Endodermal cell (in vitro differentiated cells): Measurements from ENCODE around the gene FOXO6. TPM values are rescaled to one million over a fixed set of nuclear protein-coding genes. Genes with fewer than 3 reads are reported as not detected.

Experiments
- DNase-seq: peaks from one replicate; pipeline ENCODE4 v3.0.0-alpha.2; 2017
- H3K27ac ChIP-seq: 2 replicates; pipeline ENCODE4 v1.5.1; 2013; ENCODE audit warnings: mild to moderate bottlenecking, low read depth, low read length, moderate library complexity
- H3K27me3 ChIP-seq: 2 replicates; pipeline ENCODE4 v1.6.1; 2013; ENCODE audit warnings: mild to moderate bottlenecking, low read length, moderate library complexity; ENCODE audit not compliant: insufficient read depth, control insufficient read depth, poor library complexity, severe bottlenecking
- H3K36me3 ChIP-seq: 2 replicates; pipeline ENCODE4 v1.7.0; 2013; ENCODE audit warnings: mild to moderate bottlenecking, low read length, moderate library complexity; ENCODE audit not compliant: control insufficient read depth, insufficient read depth
- H3K4me1 ChIP-seq: one replicate; pipeline ENCODE4 v1.7.0; 2013; ENCODE audit warnings: low read length; ENCODE audit not compliant: control insufficient read depth, insufficient read depth
- H3K4me3 ChIP-seq: 2 replicates; pipeline ENCODE4 v1.5.1; 2013; ENCODE audit warnings: mild to moderate bottlenecking, low read length, moderate library complexity
- H3K9ac ChIP-seq: 2 replicates; pipeline ENCODE4 v1.6.1; 2013; ENCODE audit warnings: mild to moderate bottlenecking, low read length, moderate library complexity; ENCODE audit not compliant: poor library complexity, severe bottlenecking; ENCODE audit errors: extremely low read depth
- H3K9me3 ChIP-seq: 2 replicates; pipeline ENCODE4 v1.6.1; 2013; ENCODE audit warnings: mild to moderate bottlenecking, low read length, moderate library complexity; ENCODE audit not compliant: control insufficient read depth
- H3K27ac Mint-ChIP-seq: 2 replicates; pipeline ENCODE4 v1.8.0; 2020; ENCODE audit warnings: mixed read lengths
- H3K27me3 Mint-ChIP-seq: 2 replicates; pipeline ENCODE4 v1.8.0; 2021; ENCODE audit warnings: mild to moderate bottlenecking, mixed read lengths; ENCODE audit not compliant: insufficient read depth
- H3K36me3 Mint-ChIP-seq: 2 replicates; pipeline ENCODE4 v1.8.0; 2020; ENCODE audit warnings: low read depth, mixed read lengths
- H3K4me1 Mint-ChIP-seq: 2 replicates; pipeline ENCODE4 v1.8.0; 2020; ENCODE audit warnings: mixed read lengths
- H3K4me3 Mint-ChIP-seq: 2 replicates; pipeline ENCODE4 v1.8.0; 2020; ENCODE audit warnings: mild to moderate bottlenecking, moderate library complexity, mixed read lengths
- H3K9me3 Mint-ChIP-seq: 2 replicates; pipeline ENCODE4 v1.8.0; 2020; ENCODE audit warnings: mild to moderate bottlenecking, mixed read lengths
- CTCF ChIP-seq: fragments of 200-600 bp; sonication (generic); conservative IDR thresholded peaks from 2 replicates; pipeline ENCODE4 v1.5.0; 2021; ENCODE audit warnings: antibody characterized with exemption, mild to moderate bottlenecking
- WGBS, 2 experiments: methylation state at CpG; one replicate each; pipeline versions ENCODE4 v1.1.5 to v1.1.7; 2013; ENCODE audit warnings: missing lambda C conversion rate in 2 of 2, mixed read lengths in 1 of 2; ENCODE audit not compliant: insufficient coverage in 1 of 2, insufficient read length in 1 of 2; 5-methylcytosine and 5-hydroxymethylcytosine counted together
- total RNA-seq, 2 donors: library from RNA; stranded (reverse); fragmentation: NEBNext Ultra II Directional in 1 of 2; extraction: Animal tissue kit (Norgen Biotek cat#: 25700) in 1 of 2; gene quantifications; 2 replicates in 1 of 2; 3 replicates in 1 of 2; pipeline ENCODE4 v1.2.1, GENCODE V29; 2021

Gene FOXO6
- total RNA-seq, 2 donors from 2014 or later: 1.7 to 1.8 TPM

GRCh38 chr1:41362357-41362721 is 1.1 kb downstream of the FOXO6 start:
- peaks cover 9% of the 10 kb centered on the region for H3K4me1 ChIP-seq
- Mint-ChIP-seq H3K27me3 (peaks cover 78% of the 10 kb centered on the region), H3K36me3 (no peaks in the 10 kb centered on the region), H3K27ac (no peak overlapping the region), H3K4me3 (peak overlapping the region; percentile 26), H3K9me3 (no peaks in the 10 kb centered on the region), H3K4me1 (peaks cover 28% of the 10 kb centered on the region)
- no peak overlapping the region for H3K27ac ChIP-seq
- WGBS, 2 experiments: 9% methylated on average over 20 of the region's 20 CpGs; no CpG with 5 or more reads in 1 of the 2 experiments
- no peaks in the 10 kb centered on the region for H3K36me3 ChIP-seq
- no peak overlapping the region for H3K9ac ChIP-seq
- peak overlapping the region; percentile 67 for H3K4me3 ChIP-seq
- no peak for TF ChIP-seq CTCF
- no peak for DNase-seq
- H3K27me3 ChIP-seq: peaks cover 63% of the 10 kb centered on the region
- no peaks in the 10 kb centered on the region for H3K9me3 ChIP-seq

- peak overlapping the region; percentile 26 for H3K4me3 Mint-ChIP-seq
- peaks cover 22% of the 10 kb centered on the region for H3K4me1 Mint-ChIP-seq
- H3K27ac ChIP-seq: no peak overlapping the region
- H3K27me3 ChIP-seq: peaks cover 69% of the 10 kb centered on the region
- no peak overlapping the region for H3K9ac ChIP-seq
- H3K4me3 ChIP-seq: no peak overlapping the region
- H3K9me3 Mint-ChIP-seq: no peaks in the 10 kb centered on the region
- no peaks in the 10 kb centered on the region for H3K36me3 Mint-ChIP-seq
- no peak for DNase-seq
- H3K9me3 ChIP-seq: no peaks in the 10 kb centered on the region
- no peaks in the 10 kb centered on the region for H3K36me3 ChIP-seq
- peaks cover 81% of the 10 kb centered on the region for H3K27me3 Mint-ChIP-seq
- 54 to 71% methylated on average over 4 to 8 of the region's 8 CpGs for WGBS, 2 experiments
- TF ChIP-seq CTCF: no peak
- peaks cover 9% of the 10 kb centered on the region for H3K4me1 ChIP-seq
- H3K27ac Mint-ChIP-seq: no peak overlapping the region
These were observed 1.7 kb downstream of the FOXO6 start for GRCh38 chr1:41362749-41363590.

GRCh38 chr1:41363591-41364320 is 2.5 kb downstream of the FOXO6 start:
- peaks cover 15% of the 10 kb centered on the region for H3K4me1 Mint-ChIP-seq
- Histone ChIP-seq H3K27ac (no peak overlapping the region), H3K36me3 (no peaks in the 10 kb centered on the region), H3K4me3 (no peak overlapping the region), H3K9ac (no peak overlapping the region), H3K27me3 (peaks cover 75% of the 10 kb centered on the region), H3K9me3 (no peaks in the 10 kb centered on the region), H3K4me1 (peaks cover 9% of the 10 kb centered on the region)
- no peak for TF ChIP-seq CTCF
- no peaks in the 10 kb centered on the region for H3K9me3 Mint-ChIP-seq
- H3K27ac Mint-ChIP-seq: no peak overlapping the region
- no peak for DNase-seq
- H3K36me3 Mint-ChIP-seq: no peaks in the 10 kb centered on the region
- 87 to 89% methylated on average over 3 to 4 of the region's 4 CpGs for WGBS, 2 experiments
- peaks cover 79% of the 10 kb centered on the region for H3K27me3 Mint-ChIP-seq
- H3K4me3 Mint-ChIP-seq: no peak overlapping the region
